ENCODE results near the gene ANK3. TPM values are rescaled to one million over a fixed set of nuclear protein-coding genes. Genes with fewer than 3 reads are reported as not detected.

ANK3 gene
- total RNA-seq, 1 donor from 2014 or later: 4.0 TPM

- no peak overlapping the region for H3K27ac Mint-ChIP-seq
- no peak for ATAC-seq (ENCODE audit: low read depth)
- intact Hi-C loops (cut with micrococcal nuclease): no loop called here
- no peaks in the 10 kb centered on the region for H3K36me3 Mint-ChIP-seq (ENCODE audit: low read depth)
- no peak overlapping the region for H3K4me3 Mint-ChIP-seq
- POLR2A ChIA-PET: no interaction called here
- no peak for DNase-seq
- H3K4me1 Mint-ChIP-seq: peaks cover 4% of the 10 kb centered on the region
- no peaks in the 10 kb centered on the region for H3K27me3 Mint-ChIP-seq
- CTCF ChIA-PET: no interaction called here
- TF ChIP-seq, protein P1, sequence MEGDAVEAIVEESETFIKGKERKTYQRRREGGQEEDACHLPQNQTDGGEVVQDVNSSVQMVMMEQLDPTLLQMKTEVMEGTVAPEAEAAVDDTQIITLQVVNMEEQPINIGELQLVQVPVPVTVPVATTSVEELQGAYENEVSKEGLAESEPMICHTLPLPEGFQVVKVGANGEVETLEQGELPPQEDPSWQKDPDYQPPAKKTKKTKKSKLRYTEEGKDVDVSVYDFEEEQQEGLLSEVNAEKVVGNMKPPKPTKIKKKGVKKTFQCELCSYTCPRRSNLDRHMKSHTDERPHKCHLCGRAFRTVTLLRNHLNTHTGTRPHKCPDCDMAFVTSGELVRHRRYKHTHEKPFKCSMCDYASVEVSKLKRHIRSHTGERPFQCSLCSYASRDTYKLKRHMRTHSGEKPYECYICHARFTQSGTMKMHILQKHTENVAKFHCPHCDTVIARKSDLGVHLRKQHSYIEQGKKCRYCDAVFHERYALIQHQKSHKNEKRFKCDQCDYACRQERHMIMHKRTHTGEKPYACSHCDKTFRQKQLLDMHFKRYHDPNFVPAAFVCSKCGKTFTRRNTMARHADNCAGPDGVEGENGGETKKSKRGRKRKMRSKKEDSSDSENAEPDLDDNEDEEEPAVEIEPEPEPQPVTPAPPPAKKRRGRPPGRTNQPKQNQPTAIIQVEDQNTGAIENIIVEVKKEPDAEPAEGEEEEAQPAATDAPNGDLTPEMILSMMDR (IDR thresholded peaks at IDR 0.05): no peak
- no peaks in the 10 kb centered on the region for H3K9me3 Mint-ChIP-seq
Measured at GRCh38 chr10:60311821-60312220, 77.9 kb downstream of the ANK3 start.

DNA sequence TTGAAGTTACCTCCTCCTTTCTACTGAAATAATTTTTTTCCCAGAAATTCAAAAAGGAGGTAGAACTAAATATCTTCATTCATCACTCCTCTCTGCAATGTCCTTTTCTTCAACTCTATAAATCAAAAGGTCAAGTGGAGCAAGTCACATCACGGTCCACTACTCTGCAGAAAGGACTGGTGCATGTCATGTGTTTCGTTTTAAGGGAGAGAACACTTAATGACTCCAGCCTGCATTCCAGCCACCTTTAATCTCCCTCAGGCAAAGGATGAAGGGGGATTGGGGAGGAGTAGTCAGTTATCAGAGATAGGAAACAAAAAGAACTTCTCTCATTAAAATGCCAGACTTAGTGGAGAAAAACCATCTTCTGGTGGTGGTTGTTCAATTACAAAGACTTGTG lies 78.9 kb downstream of the ANK3 start:
- Mint-ChIP-seq H3K4me3 (no peak overlapping the region), H3K27ac (no peak overlapping the region)

DNA sequence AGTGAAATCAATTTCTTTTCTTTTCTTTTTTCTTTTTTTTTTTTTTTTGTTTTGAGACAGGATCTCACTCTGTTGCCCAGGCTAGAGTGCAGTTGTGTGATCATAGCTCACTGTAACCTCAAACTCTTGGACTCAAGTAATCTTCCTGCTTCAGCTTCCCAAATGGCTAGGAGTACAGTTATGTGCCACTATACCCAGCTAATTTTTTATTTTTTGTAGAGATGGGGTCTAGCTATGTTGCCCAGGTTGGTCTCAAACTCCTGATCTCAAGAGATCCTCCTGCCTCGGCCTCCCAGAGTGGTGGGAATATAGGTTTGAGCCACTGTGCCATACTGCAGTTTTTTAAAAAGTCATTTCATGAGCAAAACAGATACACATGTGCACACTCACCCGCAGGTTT lies 79.8 kb downstream of the ANK3 start:
- Mint-ChIP-seq H3K9me3 (no peaks in the 10 kb centered on the region), H3K36me3 (ENCODE audit: low read depth) (no peaks in the 10 kb centered on the region), H3K4me1 (peaks cover 4% of the 10 kb centered on the region), H3K27me3 (no peaks in the 10 kb centered on the region), H3K27ac (no peak overlapping the region), H3K4me3 (no peak overlapping the region)
- no peak for ATAC-seq (ENCODE audit: low read depth)
- no peak for DNase-seq
- intact Hi-C loops (cut with micrococcal nuclease): no loop called here
- ChIA-PET CTCF (no interaction called here), POLR2A (interaction anchor here (0.6 kb wide), 1 partner anchor 80 kb away, joined by 4 read pairs; no protein-coding TSS in a partner anchor)
- TF ChIP-seq, protein P1 (IDR thresholded peaks at IDR 0.05): no peak

More for the DNA sequence above, 78.9 kb downstream of the ANK3 start:
- TF ChIP-seq, protein P1 (IDR thresholded peaks at IDR 0.05): no peak
- H3K4me1 Mint-ChIP-seq: peaks cover 4% of the 10 kb centered on the region
- no peaks in the 10 kb centered on the region for H3K36me3 Mint-ChIP-seq (ENCODE audit: low read depth)
- ATAC-seq (ENCODE audit: low read depth) (no peak), DNase-seq (no peak)
- H3K9me3 Mint-ChIP-seq: no peaks in the 10 kb centered on the region
- intact Hi-C loops (cut with micrococcal nuclease): no loop called here
- ChIA-PET CTCF (no interaction called here), POLR2A (no interaction called here)
- no peaks in the 10 kb centered on the region for H3K27me3 Mint-ChIP-seq

GRCh38 chr10:60309371-60309770 lies 80.3 kb downstream of the ANK3 start:
- ChIA-PET CTCF (no interaction called here), POLR2A (no interaction called here)
- H3K27ac Mint-ChIP-seq: no peak overlapping the region
- no peak for ATAC-seq (ENCODE audit: low read depth)
- TF ChIP-seq, protein P1 (IDR thresholded peaks at IDR 0.05): no peak
- no peak overlapping the region for H3K4me3 Mint-ChIP-seq
- intact Hi-C loops (cut with micrococcal nuclease): no loop called here
- no peaks in the 10 kb centered on the region for H3K9me3 Mint-ChIP-seq
- H3K27me3 Mint-ChIP-seq: no peaks in the 10 kb centered on the region
- H3K4me1 Mint-ChIP-seq: peaks cover 2% of the 10 kb centered on the region
- no peaks in the 10 kb centered on the region for H3K36me3 Mint-ChIP-seq (ENCODE audit: low read depth)
- no peak for DNase-seq

DNA sequence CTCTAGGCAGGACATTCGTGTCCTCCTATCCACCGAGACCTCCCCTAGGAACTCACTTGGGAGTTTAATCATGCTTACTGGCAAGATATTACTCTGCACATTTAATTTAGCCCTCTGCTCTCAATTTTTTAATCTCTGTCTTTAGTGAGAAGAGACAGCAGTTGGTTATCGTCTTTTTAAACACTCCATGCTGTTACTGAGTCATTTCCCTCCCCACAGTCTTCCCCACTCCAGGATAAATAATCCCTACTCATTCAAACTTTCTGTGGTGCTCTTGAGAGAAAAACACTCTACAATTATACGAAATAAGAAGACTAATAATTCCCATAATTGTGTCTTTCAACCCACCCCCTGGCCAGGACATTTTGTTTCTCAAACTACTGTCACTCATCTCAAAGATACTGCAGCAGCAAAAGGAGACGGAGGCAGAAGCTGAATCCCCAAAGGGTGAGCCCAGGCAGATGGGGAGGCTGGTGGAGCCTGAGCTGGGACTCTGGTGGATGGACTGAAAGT lies 84.2 kb downstream of the ANK3 start:
- Mint-ChIP-seq H3K27me3 (no peaks in the 10 kb centered on the region), H3K4me3 (no peak overlapping the region), H3K4me1 (no peaks in the 10 kb centered on the region), H3K36me3 (ENCODE audit: low read depth) (no peaks in the 10 kb centered on the region), H3K27ac (no peak overlapping the region), H3K9me3 (no peaks in the 10 kb centered on the region)
- intact Hi-C loops (cut with micrococcal nuclease): no loop called here
- DNase-seq: no peak
- CTCF ChIA-PET: no interaction called here
- ATAC-seq (ENCODE audit: low read depth): no peak
- POLR2A ChIA-PET: no interaction called here
- TF ChIP-seq, protein P1 (IDR thresholded peaks at IDR 0.05): no peak

Data from activated B cell treated with CpG ODN at 0.5 μM for 24 hours (primary cell).